ENCODE data around the gene ATP13A3. TPM values are rescaled to one million over a fixed set of nuclear protein-coding genes. Genes with fewer than 3 reads are reported as not detected.

Gene ATP13A3
- total and polyA plus RNA-seq, 9 of the 15 experiments (the other 6 are each of a cell fraction or from before 2014, with no cell fraction given), result 16.6 to 135 (median 86.6) TPM

DNA sequence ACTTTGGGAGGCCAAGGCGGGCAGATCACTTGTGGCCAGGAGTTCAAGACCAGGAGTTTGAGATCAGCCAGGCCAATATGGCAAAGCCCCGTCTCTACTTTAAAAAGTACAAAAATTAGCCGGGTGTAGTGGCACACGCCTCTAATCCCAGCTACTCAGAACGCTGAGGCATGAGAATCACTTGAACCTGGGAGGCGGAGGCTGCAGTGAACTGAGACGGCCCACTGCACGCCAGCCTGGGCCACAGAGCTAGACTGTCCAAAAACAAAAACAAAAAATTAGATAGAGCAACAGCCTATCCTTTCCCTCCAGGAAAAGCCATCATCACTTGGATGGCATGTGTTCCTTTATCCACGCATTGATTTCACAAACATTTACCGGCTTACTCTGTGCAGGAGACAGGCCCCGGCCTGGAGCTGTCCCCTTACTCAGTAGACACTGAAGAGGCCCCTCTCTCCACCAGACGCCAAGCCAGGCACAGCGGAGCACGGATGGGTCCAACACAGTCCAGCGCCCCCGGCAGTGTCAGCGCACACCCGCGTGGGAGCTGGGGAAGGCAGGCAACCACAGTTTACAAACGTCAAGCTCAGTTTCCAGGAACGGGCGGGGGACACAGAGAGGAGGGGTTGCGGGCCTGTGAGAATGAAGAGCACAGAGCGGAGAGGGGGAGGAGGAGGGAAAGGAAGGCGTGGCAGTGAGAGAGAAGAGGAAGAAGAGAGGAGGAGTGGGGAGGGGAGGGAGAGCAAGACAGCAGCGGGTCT lies 90.8 kb downstream of the ATP13A3 start (continued):
- TF ChIP-seq, protein P1, sequence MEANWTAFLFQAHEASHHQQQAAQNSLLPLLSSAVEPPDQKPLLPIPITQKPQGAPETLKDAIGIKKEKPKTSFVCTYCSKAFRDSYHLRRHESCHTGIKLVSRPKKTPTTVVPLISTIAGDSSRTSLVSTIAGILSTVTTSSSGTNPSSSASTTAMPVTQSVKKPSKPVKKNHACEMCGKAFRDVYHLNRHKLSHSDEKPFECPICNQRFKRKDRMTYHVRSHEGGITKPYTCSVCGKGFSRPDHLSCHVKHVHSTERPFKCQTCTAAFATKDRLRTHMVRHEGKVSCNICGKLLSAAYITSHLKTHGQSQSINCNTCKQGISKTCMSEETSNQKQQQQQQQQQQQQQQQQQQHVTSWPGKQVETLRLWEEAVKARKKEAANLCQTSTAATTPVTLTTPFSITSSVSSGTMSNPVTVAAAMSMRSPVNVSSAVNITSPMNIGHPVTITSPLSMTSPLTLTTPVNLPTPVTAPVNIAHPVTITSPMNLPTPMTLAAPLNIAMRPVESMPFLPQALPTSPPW (CRISPR knock-in tag; IDR thresholded peaks at IDR 0.05), result peak; percentile 75
- TF ChIP-seq POLR2AphosphoS5 (IDR thresholded peaks at IDR 0.05; ENCODE audit: control insufficient read depth, insufficient read depth, low read depth, low read length), result no peak
- TF ChIP-seq, protein P2, sequence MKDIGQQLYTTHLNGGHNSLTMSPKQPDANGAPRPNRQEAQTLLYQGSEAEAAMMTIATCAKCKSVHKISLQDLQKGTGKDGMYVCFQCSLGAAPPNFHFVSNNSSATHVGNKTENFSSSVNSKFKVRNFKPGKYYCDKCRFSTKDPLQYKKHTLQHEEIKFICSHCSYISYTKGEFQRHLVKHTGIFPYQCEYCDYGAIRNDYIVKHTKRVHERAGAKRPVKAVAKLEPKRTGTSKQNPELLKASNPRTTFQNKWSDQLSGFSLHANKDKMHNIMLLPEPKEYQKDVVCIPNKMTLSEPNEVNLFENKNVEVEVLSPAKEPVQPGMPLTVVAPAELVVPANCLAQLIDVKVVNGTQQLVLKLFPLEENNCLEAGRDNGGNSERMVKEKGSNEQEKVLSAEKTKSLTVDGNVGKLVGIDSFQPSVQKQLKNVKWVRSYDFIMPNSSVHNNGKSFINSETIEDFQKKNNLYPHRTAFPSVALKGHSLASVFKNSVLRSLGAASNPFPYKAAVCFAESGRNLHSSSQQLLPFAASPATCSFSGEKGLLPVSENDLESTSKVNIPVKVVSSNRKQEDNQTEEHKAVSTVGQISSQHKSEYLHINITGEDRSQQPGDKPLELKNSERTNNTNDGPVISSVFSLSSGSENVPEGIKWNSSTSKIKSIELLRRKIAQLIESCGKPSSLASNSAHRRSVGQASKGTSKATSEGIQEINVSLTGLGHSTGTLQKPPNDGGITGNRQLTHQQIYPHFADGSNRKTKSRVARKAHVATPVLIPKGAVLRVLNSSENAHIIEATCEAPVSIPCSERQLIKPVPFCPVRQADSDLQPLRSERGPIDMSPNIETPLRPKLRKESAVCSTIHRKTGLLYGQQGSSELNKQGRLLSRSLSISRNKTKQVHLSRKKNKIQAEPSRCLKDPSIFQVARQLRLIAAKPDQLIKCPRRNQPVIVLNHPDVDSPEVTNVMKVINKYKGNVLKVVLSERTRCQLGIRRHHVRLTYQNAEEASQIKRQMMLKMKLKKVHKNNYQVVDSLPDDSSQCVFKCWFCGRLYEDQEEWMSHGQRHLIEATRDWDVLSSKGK (CRISPR knock-in tag; IDR thresholded peaks at IDR 0.05), result no peak
- peak; percentile 38; the same call in 1 of the 2 replicates for TF ChIP-seq EGR1 (conservative IDR thresholded peaks at IDR 0.05)
- TF ChIP-seq, protein P3, sequence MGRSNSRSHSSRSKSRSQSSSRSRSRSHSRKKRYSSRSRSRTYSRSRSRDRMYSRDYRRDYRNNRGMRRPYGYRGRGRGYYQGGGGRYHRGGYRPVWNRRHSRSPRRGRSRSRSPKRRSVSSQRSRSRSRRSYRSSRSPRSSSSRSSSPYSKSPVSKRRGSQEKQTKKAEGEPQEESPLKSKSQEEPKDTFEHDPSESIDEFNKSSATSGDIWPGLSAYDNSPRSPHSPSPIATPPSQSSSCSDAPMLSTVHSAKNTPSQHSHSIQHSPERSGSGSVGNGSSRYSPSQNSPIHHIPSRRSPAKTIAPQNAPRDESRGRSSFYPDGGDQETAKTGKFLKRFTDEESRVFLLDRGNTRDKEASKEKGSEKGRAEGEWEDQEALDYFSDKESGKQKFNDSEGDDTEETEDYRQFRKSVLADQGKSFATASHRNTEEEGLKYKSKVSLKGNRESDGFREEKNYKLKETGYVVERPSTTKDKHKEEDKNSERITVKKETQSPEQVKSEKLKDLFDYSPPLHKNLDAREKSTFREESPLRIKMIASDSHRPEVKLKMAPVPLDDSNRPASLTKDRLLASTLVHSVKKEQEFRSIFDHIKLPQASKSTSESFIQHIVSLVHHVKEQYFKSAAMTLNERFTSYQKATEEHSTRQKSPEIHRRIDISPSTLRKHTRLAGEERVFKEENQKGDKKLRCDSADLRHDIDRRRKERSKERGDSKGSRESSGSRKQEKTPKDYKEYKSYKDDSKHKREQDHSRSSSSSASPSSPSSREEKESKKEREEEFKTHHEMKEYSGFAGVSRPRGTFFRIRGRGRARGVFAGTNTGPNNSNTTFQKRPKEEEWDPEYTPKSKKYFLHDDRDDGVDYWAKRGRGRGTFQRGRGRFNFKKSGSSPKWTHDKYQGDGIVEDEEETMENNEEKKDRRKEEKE (IDR thresholded peaks at IDR 0.05; ENCODE audit: borderline replicate concordance in 1 of 2, control insufficient read depth in 1 of 2, low read depth in 2 of 2, low read length in 1 of 2), result no peak
- 0 out of 2 replicates have a peak, but pooled peaks have one; percentile 27 for TF ChIP-seq SMARCA4 (IDR thresholded peaks at IDR 0.05)
- TF ChIP-seq, protein P4, sequence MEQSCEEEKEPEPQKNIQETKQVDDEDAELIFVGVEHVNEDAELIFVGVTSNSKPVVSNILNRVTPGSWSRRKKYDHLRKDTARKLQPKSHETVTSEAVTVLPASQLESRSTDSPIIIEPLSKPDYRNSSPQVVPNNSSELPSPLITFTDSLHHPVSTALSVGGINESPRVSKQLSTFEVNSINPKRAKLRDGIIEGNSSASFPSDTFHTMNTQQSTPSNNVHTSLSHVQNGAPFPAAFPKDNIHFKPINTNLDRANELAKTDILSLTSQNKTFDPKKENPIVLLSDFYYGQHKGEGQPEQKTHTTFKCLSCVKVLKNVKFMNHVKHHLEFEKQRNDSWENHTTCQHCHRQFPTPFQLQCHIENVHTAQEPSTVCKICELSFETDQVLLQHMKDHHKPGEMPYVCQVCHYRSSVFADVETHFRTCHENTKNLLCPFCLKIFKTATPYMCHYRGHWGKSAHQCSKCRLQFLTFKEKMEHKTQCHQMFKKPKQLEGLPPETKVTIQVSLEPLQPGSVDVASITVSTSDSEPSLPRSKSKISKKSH (CRISPR knock-in tag; IDR thresholded peaks at IDR 0.05), result no peak
- TF ChIP-seq CBX3 (IDR thresholded peaks at IDR 0.05; ENCODE audit: borderline replicate concordance in 1 of 2, low read length in 2 of 2), result no peak
- TF ChIP-seq, protein P5, sequence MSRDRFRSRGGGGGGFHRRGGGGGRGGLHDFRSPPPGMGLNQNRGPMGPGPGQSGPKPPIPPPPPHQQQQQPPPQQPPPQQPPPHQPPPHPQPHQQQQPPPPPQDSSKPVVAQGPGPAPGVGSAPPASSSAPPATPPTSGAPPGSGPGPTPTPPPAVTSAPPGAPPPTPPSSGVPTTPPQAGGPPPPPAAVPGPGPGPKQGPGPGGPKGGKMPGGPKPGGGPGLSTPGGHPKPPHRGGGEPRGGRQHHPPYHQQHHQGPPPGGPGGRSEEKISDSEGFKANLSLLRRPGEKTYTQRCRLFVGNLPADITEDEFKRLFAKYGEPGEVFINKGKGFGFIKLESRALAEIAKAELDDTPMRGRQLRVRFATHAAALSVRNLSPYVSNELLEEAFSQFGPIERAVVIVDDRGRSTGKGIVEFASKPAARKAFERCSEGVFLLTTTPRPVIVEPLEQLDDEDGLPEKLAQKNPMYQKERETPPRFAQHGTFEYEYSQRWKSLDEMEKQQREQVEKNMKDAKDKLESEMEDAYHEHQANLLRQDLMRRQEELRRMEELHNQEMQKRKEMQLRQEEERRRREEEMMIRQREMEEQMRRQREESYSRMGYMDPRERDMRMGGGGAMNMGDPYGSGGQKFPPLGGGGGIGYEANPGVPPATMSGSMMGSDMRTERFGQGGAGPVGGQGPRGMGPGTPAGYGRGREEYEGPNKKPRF (IDR thresholded peaks at IDR 0.05; ENCODE audit: low read depth, low read length), result no peak
